ENCODE data around the gene GSTM3.

- TF ChIP-seq, protein P1, sequence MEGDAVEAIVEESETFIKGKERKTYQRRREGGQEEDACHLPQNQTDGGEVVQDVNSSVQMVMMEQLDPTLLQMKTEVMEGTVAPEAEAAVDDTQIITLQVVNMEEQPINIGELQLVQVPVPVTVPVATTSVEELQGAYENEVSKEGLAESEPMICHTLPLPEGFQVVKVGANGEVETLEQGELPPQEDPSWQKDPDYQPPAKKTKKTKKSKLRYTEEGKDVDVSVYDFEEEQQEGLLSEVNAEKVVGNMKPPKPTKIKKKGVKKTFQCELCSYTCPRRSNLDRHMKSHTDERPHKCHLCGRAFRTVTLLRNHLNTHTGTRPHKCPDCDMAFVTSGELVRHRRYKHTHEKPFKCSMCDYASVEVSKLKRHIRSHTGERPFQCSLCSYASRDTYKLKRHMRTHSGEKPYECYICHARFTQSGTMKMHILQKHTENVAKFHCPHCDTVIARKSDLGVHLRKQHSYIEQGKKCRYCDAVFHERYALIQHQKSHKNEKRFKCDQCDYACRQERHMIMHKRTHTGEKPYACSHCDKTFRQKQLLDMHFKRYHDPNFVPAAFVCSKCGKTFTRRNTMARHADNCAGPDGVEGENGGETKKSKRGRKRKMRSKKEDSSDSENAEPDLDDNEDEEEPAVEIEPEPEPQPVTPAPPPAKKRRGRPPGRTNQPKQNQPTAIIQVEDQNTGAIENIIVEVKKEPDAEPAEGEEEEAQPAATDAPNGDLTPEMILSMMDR (IDR thresholded peaks at IDR 0.05; ENCODE audit: low read length): no peak
- TF ChIP-seq EZH2phosphoT487 (IDR thresholded peaks at IDR 0.05; ENCODE audit: low read length): no peak
These were observed 8.4 kb downstream of the GSTM3 start for GRCh38 chr1:109732390-109732881.

All from MM.1S (cell line).